GM18519 (cell line): ENCODE data around the gene FGF7.
"Not testable (repeated sequence)": the region's sequence is repeated elsewhere in the genome, so short reads cannot be mapped to it uniquely, and the experiment has no call there.

ENCODE experiments used
- ATAC-seq: cut with Tn5 transposase; IDR thresholded peaks from one replicate; pipeline ENCODE4 v1.9.1; 2021; ENCODE audit warnings: mild to moderate bottlenecking, moderate library complexity; ENCODE audit not compliant: unreplicated experiment, low FRiP score

FGF7 gene

GRCh38 chr15:49492151-49492550 is 69.1 kb downstream of the FGF7 start:
- no peak for ATAC-seq

DNA sequence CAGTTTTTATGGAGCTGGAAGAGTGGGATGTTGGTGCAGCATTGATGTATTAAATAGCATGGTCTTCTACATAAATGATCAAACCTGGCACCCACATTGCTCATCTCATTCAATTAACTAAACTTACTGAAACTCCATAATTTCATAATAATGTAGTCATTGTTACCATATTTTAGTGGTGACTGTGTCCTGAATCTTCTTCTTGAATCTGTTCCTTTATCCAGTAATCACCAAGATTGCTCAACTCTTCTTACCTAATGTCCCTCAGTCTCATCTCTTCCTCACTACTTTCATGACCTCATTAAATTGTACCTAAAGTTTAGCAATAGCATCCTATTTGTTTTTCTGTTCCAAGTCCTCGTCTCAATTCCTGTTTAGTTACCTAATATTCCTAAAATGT is 69.8 kb downstream of the FGF7 start:
- ATAC-seq, result no peak

DNA sequence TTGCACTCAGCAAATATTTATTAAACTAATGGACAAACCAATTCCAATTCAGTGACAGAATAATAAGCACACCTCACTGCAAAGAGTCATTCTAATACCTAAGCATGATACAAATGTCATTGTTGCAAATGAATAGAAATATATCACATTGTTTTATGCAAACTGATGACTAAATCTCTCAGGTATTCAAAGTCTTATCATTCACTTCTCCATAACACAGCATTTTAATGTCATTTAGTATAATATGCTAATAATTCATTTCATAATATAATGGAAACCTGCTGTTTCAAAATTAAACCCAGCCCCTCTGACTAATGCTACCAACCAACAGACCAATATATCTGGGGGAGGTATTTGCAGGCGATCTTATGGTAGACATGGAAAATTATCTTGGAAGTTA is 71.8 kb downstream of the FGF7 start:
- no peak for ATAC-seq

- ATAC-seq, result no peak
Measured at GRCh38 chr15:49495993-49496753, 73.1 kb downstream of the FGF7 start.

DNA sequence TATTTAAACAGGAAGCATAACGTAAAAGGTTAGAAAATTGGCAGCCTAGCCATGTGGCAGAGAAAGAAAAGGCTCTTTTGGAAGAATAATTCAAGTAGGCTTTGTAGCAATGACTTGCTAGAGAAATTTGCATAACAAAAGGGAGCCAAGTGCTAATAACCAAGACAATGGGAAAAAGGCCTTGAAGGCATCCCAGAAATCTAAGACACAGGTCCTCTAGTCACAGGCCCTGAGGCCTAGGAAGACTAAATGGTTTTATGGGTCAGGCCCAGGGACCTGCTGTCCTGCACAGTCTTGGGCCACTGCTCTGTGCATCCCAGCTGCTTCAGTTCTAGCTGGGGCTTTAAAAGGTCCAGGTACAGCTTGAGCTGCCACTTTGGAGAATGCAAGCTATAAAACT is 78.5 kb downstream of the FGF7 start:
- ATAC-seq, result no peak

- no peak for ATAC-seq
Measured at GRCh38 chr15:49506341-49506740, 83.3 kb downstream of the FGF7 start.

- ATAC-seq, result no peak
Measured at GRCh38 chr15:49507261-49507660, 84.2 kb downstream of the FGF7 start.

- not testable (repeated sequence) for ATAC-seq
Measured at GRCh38 chr15:49512739-49513138, 89.7 kb downstream of the FGF7 start.

- no peak for ATAC-seq
Measured at GRCh38 chr15:49521802-49522201, 98.8 kb downstream of the FGF7 start.

DNA sequence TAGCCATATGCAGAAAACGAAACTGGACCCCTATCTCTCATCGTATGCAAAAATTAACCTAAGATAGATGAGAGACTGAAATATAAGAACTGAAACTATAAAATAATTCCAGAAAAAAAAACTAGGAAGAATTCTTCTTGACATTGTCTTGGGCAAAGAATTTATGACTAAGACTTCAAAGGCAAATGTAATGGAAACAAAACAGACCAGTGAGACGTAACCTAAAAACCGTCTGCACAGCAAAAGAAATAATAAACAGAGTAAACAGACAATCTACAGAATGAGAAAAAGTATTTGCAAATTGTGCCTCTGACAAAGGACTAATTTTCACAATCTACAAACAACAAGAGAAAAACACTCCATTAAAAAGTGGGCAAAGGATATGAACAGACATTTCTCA is 105.2 kb downstream of the FGF7 start:
- ATAC-seq, result no peak

DNA sequence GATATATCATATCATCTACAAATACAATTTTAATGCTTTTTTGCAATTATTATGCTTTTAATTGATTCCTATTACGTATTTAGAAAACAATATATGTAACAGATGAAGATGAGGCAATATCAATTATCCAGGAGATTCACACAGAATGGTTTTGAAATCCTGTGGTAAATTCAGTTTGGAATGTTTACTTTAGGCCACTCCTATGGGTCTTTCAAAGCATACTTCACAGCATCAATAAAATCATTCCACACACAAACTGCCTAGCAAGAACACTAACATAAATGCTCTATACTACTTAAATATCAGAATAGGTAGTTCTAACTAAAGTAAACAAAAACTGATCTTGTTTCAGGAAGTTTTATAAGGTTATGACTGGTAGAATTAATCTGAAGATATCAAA is 107.0 kb downstream of the FGF7 start:
- no peak for ATAC-seq
